OCI-LY7 (cell line): ENCODE data around the gene CYBRD1. TPM values are rescaled to one million over a fixed set of nuclear protein-coding genes. Genes with fewer than 3 reads are reported as not detected.

Source experiments
- BruUV-seq: library from RNA; stranded (reverse); fragments of 400-500 nt; replicated peaks from 2 replicates; lab custom pipeline; 2021; lab: Mats Ljungman, UMichigan
- CTCF ChIA-PET: fragments of 300-600 bp; sonication (Branson Sonifier 250); formaldehyde crosslinking; loops from one replicate; lab custom pipeline; 2022; ENCODE audit warnings: antibody characterized with exemption; ENCODE audit not compliant: unreplicated experiment; lab: Charles Lee
- POLR2A ChIA-PET: fragments of 300-600 bp; sonication (Branson Sonifier 250); formaldehyde crosslinking; loops from one replicate; lab custom pipeline; 2022; ENCODE audit warnings: antibody characterized with exemption; lab: Charles Lee
- DNase-seq: peaks from one replicate; pipeline ENCODE4 v3.0.0-alpha.2; 2015; ENCODE audit warnings: low spot score
- H2AFZ ChIP-seq: fragments of 200-600 bp; sonication (generic), shearing (Covaris generic); 2 replicates; pipeline ENCODE4 v1.6.1; 2014; ENCODE audit warnings: mild to moderate bottlenecking, antibody characterized with exemption, low read length, moderate library complexity
- H3K27ac ChIP-seq: fragments of 200-600 bp; sonication (generic); 2 replicates; pipeline ENCODE4 v1.5.1; 2014; ENCODE audit warnings: mixed run types, low read depth, mild to moderate bottlenecking, moderate library complexity, low read length, inconsistent platforms; ENCODE audit not compliant: poor library complexity, severe bottlenecking
- H3K36me3 ChIP-seq: fragments of 200-600 bp; sonication (generic); 2 replicates; pipeline ENCODE4 v1.6.1; 2014; ENCODE audit warnings: mild to moderate bottlenecking, antibody characterized with exemption, low read length, moderate library complexity, mixed read lengths; ENCODE audit not compliant: insufficient read depth
- H3K4me1 ChIP-seq: fragments of 200-600 bp; sonication (generic); 2 replicates; pipeline ENCODE4 v1.5.1; 2014; ENCODE audit warnings: mild to moderate bottlenecking, low read length; ENCODE audit not compliant: insufficient read depth, poor library complexity, severe bottlenecking
- H3K4me2 ChIP-seq: fragments of 200-600 bp; sonication (generic); 2 replicates; pipeline ENCODE4 v1.6.1; 2014; ENCODE audit warnings: mild to moderate bottlenecking, low read length
- H3K4me3 ChIP-seq: fragments of 200-600 bp; sonication (generic); 2 replicates; pipeline ENCODE4 v1.5.1; 2014; ENCODE audit warnings: mild to moderate bottlenecking, low read depth, low read length; ENCODE audit not compliant: poor library complexity, severe bottlenecking
- H3K79me2 ChIP-seq: fragments of 200-600 bp; sonication (generic); 2 replicates; pipeline ENCODE4 v1.6.1; 2016; ENCODE audit warnings: low read depth, mild to moderate bottlenecking, low read length, moderate library complexity, mixed read lengths; ENCODE audit not compliant: insufficient read depth
- H3K9me2 ChIP-seq: fragments of 200-600 bp; sonication (generic); 2 replicates; pipeline ENCODE4 v1.6.1; 2016; ENCODE audit warnings: mild to moderate bottlenecking, low read length, mixed read lengths; ENCODE audit not compliant: insufficient read depth
- H3K9me3 ChIP-seq: fragments of 200-600 bp; sonication (generic); 2 replicates; pipeline ENCODE4 v1.6.1; 2014; ENCODE audit warnings: mild to moderate bottlenecking, mixed run types, low read length, mixed read lengths
- H4K20me1 ChIP-seq: fragments of 200-600 bp; sonication (generic); 2 replicates; pipeline ENCODE4 v1.6.1; 2014; ENCODE audit warnings: mild to moderate bottlenecking, antibody characterized with exemption, low read length, moderate library complexity, mixed read lengths; ENCODE audit not compliant: insufficient read depth
- CTCF ChIP-seq: fragments of 200-600 bp; sonication (generic); conservative IDR thresholded peaks from 2 replicates; pipeline ENCODE4 v1.5.1; 2014; ENCODE audit warnings: mild to moderate bottlenecking, antibody characterized with exemption, low read length, moderate library complexity, mixed read lengths
- EZH2phosphoT487 ChIP-seq: fragments of 200-600 bp; sonication (generic); IDR thresholded peaks from 2 replicates; pipeline ENCODE4 v1.6.1; 2018; ENCODE audit warnings: low read depth, borderline replicate concordance, mild to moderate bottlenecking, mixed run types, antibody characterized with exemption, low read length, moderate library complexity, mixed read lengths
- intact Hi-C: fragments of 100-400 bp; cut with micrococcal nuclease; formaldehyde crosslinking; loops from one replicate; pipeline ENCODE4 v1.10.0; 2022; ENCODE audit not compliant: unreplicated experiment
- total RNA-seq, 2 experiments: library from RNA; depleted of rRNA in 1 of 2; stranded (reverse); fragments of >200 nt in 1 of 2; shearing (Covaris generic) in 1 of 2; gene quantifications; 2 replicates each; pipeline ENCODE4 v1.2.3, GENCODE V29; 2014 to 2022

Gene CYBRD1
- total RNA-seq, 2 experiments from 2014 or later, result not detected

GRCh38 chr2:171563301-171563700 is 41.0 kb downstream of the CYBRD1 start:
- H3K4me3 ChIP-seq, result no peak overlapping the region
- no peak for DNase-seq
- H3K9me3 ChIP-seq, result no peaks in the 10 kb centered on the region
- H4K20me1 ChIP-seq, result no peaks in the 10 kb centered on the region
- no peak overlapping the region for H3K4me2 ChIP-seq
- H3K9me2 ChIP-seq, result no peaks in the 10 kb centered on the region
- intact Hi-C loops, result no loop called here
- ChIA-PET CTCF (no interaction called here), POLR2A (no interaction called here)
- H3K4me1 ChIP-seq, result no peaks in the 10 kb centered on the region
- no TSS peak for BruUV-seq
- no peaks in the 10 kb centered on the region for H3K79me2 ChIP-seq
- no peak overlapping the region for H2AFZ ChIP-seq
- no peaks in the 10 kb centered on the region for H3K36me3 ChIP-seq
- H3K27ac ChIP-seq, result no peak overlapping the region
- TF ChIP-seq EZH2phosphoT487 (no peak), CTCF (no peak)

- no peaks in the 10 kb centered on the region for H3K79me2 ChIP-seq
- no TSS peak for BruUV-seq
- no peaks in the 10 kb centered on the region for H4K20me1 ChIP-seq
- ChIA-PET CTCF (no interaction called here), POLR2A (no interaction called here)
- H3K27ac ChIP-seq, result no peak overlapping the region
- no peak overlapping the region for H3K4me2 ChIP-seq
- DNase-seq, result no peak
- H3K4me1 ChIP-seq, result no peaks in the 10 kb centered on the region
- intact Hi-C loops, result no loop called here
- no peak overlapping the region for H2AFZ ChIP-seq
- no peak for TF ChIP-seq EZH2phosphoT487
- TF ChIP-seq CTCF, result no peak
- H3K4me3 ChIP-seq, result no peak overlapping the region
- H3K36me3 ChIP-seq, result no peaks in the 10 kb centered on the region
- H3K9me2 ChIP-seq, result no peaks in the 10 kb centered on the region
- H3K9me3 ChIP-seq, result no peaks in the 10 kb centered on the region
Observed at GRCh38 chr2:171564463-171564862, 42.2 kb downstream of the CYBRD1 start.

GRCh38 chr2:171566057-171566456 is 43.8 kb downstream of the CYBRD1 start:
- no peaks in the 10 kb centered on the region for H3K36me3 ChIP-seq
- CTCF ChIA-PET, result no interaction called here
- POLR2A ChIA-PET, result interaction anchor here (0.6 kb wide), 1 partner anchor 293 kb away, joined by 3 read pairs; no protein-coding TSS in a partner anchor
- TF ChIP-seq CTCF (no peak), EZH2phosphoT487 (no peak)
- no peaks in the 10 kb centered on the region for H3K9me3 ChIP-seq
- H4K20me1 ChIP-seq, result no peaks in the 10 kb centered on the region
- no peaks in the 10 kb centered on the region for H3K9me2 ChIP-seq
- H3K4me2 ChIP-seq, result no peak overlapping the region
- no peak overlapping the region for H2AFZ ChIP-seq
- intact Hi-C loops, result no loop called here
- no peak for DNase-seq
- H3K4me3 ChIP-seq, result no peak overlapping the region
- H3K4me1 ChIP-seq, result no peaks in the 10 kb centered on the region
- BruUV-seq, result no TSS peak
- no peaks in the 10 kb centered on the region for H3K79me2 ChIP-seq
- H3K27ac ChIP-seq, result no peak overlapping the region
